Psoas muscle (tissue), 8 donors: ENCODE data around the gene SYT4. TPM values are rescaled to one million over a fixed set of nuclear protein-coding genes. Genes with fewer than 3 reads are reported as not detected.
A peak's percentile ranks its signal among the peaks of the same experiment; 100 is the strongest.

Experiments
- ATAC-seq, 4 donors: fragments of 200-7000 bp; cut with Tn5 transposase; one replicate each; pipeline ENCODE4 v1.9.1; 2020; ENCODE audit warnings: moderate library complexity in 3 of 4, mild to moderate bottlenecking in 2 of 4
- DNase-seq, 2 donors: peaks; one replicate each; pipeline ENCODE4 v3.0.0-alpha.2; 2020
- H3K27ac ChIP-seq: fragments of 200-600 bp; one replicate; pipeline ENCODE4 v1.8.0; 2022
- H3K27me3 ChIP-seq, 3 donors: fragments of 200-600 bp in 1 of 3; one replicate each; pipeline versions ENCODE4 v1.6.1 to v1.8.0; 2013 to 2022; ENCODE audit warnings: low read length in 2 of 3, mild to moderate bottlenecking in 2 of 3, moderate library complexity in 1 of 3; ENCODE audit not compliant: insufficient read depth in 3 of 3
- H3K36me3 ChIP-seq, 2 donors: fragments of 200-600 bp in 1 of 2; one replicate each; pipeline versions ENCODE4 v1.6.1 to v1.8.0; 2013 to 2022; ENCODE audit warnings: low read depth in 1 of 2, mild to moderate bottlenecking in 1 of 2, moderate library complexity in 1 of 2; ENCODE audit not compliant: insufficient read depth in 1 of 2
- H3K4me1 ChIP-seq: fragments of 200-600 bp; one replicate; pipeline ENCODE4 v1.8.0; 2022
- H3K4me3 ChIP-seq: fragments of 200-600 bp; one replicate; pipeline ENCODE4 v1.8.0; 2022; ENCODE audit warnings: mild to moderate bottlenecking
- H3K9me3 ChIP-seq: fragments of 200-600 bp; one replicate; pipeline ENCODE4 v1.8.0; 2022
- CTCF ChIP-seq: fragments of 200-600 bp; IDR thresholded peaks from one replicate; pipeline ENCODE4 v1.8.0; 2022; ENCODE audit warnings: antibody characterized with exemption
- WGBS, 3 donors: extraction: QIAGEN DNeasy Blood & Tissue Kit; methylation state at CpG; one replicate each; pipeline versions ENCODE4 v1.1.6 to v1.1.7; 2013; 5-methylcytosine and 5-hydroxymethylcytosine counted together
- intact Hi-C, 2 donors: fragments of 100-400 bp; cut with DNase I; formaldehyde crosslinking; loops; one replicate each; pipeline versions ENCODE4 v1.11.0 to v1.14.2; 2022
- long read RNA-seq, 2 donors: library from polyadenylated mRNA; unstranded; transcript quantifications; one replicate each; pipeline ENCODE4 v2.0.0, GENCODE V29; 2021
- polyA plus RNA-seq, 3 donors: library from polyadenylated mRNA; stranded (reverse); fragments of 200-250 nt; gene quantifications; one replicate each; pipeline ENCODE4 v1.2.3, GENCODE V29; 2013
- total RNA-seq, 4 donors: library from RNA; stranded (reverse); fragmentation: NEBNext Ultra II Directional in 2 of 4; extraction: Animal tissue kit (Norgen Biotek cat#: 25700) in 2 of 4; gene quantifications; one replicate each; pipeline versions ENCODE4 v1.2.1 to v1.2.4, GENCODE V29; 2021 to 2023
- donor health status: healthy with polysubstance abuse.
- donor health status: DM: no; HTN: no; CAD: no; lungs with moderate emphysema.
- donor health status: Bipolar disorder and iron deficiency.
- donor health status: healthy.
- donor health status: DM: yes; HTN: yes; CAD: no.
- donor health status: DM: no; HTN: no; CAD: no.
- donor health status: DM: no; HTN: no; CAD: no.
- donor health status: DM: yes; HTN: yes; CAD: no.

Gene SYT4, protein sequence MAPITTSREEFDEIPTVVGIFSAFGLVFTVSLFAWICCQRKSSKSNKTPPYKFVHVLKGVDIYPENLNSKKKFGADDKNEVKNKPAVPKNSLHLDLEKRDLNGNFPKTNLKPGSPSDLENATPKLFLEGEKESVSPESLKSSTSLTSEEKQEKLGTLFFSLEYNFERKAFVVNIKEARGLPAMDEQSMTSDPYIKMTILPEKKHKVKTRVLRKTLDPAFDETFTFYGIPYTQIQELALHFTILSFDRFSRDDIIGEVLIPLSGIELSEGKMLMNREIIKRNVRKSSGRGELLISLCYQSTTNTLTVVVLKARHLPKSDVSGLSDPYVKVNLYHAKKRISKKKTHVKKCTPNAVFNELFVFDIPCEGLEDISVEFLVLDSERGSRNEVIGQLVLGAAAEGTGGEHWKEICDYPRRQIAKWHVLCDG
- total RNA-seq, result not detected
- under 1 TPM in 1 of 3 donors, not detected in 2; 0.05 TPM for polyA plus RNA-seq
- long read RNA-seq, donor 1, result 0 reads
- long read RNA-seq, donor 2, result 0 reads

DNA sequence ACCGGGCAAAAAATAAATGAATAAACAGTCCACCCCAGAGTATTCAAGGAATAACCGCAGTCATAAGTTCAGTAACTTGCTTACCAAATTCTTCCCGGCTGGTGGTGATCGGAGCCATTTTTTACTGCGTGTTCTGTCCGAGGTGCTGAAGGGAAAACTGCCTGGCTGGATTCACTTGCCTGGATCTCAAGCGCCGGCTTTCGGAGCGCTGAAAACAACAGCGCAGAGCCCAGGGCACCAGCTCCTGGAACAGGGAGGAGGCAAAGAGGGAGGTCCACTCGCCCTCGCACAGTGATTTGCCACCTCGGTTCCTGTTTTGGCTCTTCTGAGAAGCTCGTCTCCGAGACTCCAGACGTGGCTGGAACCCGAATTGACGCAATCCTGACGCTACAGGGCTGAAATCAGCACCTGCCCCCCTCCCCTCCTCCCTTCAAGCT lies at the start of gene SYT4:
Gene SYT4, minus strand, starts transcription at position 327 of the 437 bp plus-strand sequence. Its CDS starts 209 bp downstream, at position 118.
- no peaks in the 10 kb centered on the region for H3K9me3 ChIP-seq
- no peak within 1 kb of the TSS for H3K4me3 ChIP-seq
- 1 to 2% (median 1%) methylated on average over 20 of the region's 20 CpGs for WGBS, 3 donors
- no peaks in the 10 kb centered on the region for H3K36me3 ChIP-seq
- ATAC-seq (no peak), DNase-seq (peak in 1 of 2 donors; percentile 16)
- no peaks in the 10 kb centered on the region for H3K4me1 ChIP-seq
- intact Hi-C loops, result loop anchor here (10.0 kb wide), 2 partner anchors 682 to 1162 kb away; no protein-coding TSS in a partner anchor
- no peak for TF ChIP-seq CTCF
- H3K27me3 ChIP-seq, result no peaks in the 10 kb centered on the region
- no peak within 1 kb of the TSS for H3K27ac ChIP-seq

DNA sequence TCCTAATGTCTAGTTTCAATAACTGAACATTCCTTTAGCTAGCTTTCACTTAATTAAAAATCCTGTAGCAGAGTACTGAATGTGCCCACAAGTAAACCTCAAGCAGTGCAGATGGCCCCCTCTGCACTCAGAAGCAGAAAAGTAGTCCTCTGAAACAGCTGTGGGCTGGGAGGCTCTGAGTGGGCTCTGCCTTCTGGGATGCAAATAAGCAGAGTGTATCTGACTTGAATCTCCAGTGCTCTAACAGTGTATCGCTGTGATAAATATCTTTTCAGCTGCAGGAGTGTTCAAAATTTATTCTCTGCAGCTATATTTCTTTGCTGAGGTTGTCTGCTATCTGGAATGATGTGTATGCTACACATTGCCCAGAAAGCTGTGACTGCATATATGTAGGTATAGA lies 44.8 kb upstream of the SYT4 start:
- H3K9me3 ChIP-seq, result no peaks in the 10 kb centered on the region
- no peaks in the 10 kb centered on the region for H3K27me3 ChIP-seq
- H3K36me3 ChIP-seq, result no peaks in the 10 kb centered on the region
- no peak for TF ChIP-seq CTCF
- H3K4me3 ChIP-seq, result no peak overlapping the region
- no peak for ATAC-seq
- 90 to 92% (median 91%) methylated on average over 1 of the region's 1 CpG for WGBS, 3 donors
- intact Hi-C loops, result no loop called here
- no peak overlapping the region for H3K27ac ChIP-seq
- no peak for DNase-seq
- no peaks in the 10 kb centered on the region for H3K4me1 ChIP-seq

GRCh38 chr18:43314941-43315340 lies 37.7 kb upstream of the SYT4 start:
- no peak for TF ChIP-seq CTCF
- intact Hi-C loops, result no loop called here
- DNase-seq (no peak), ATAC-seq (no peak)
- Histone ChIP-seq H3K27me3 (no peaks in the 10 kb centered on the region), H3K9me3 (no peaks in the 10 kb centered on the region), H3K4me3 (no peak overlapping the region), H3K4me1 (no peaks in the 10 kb centered on the region), H3K27ac (no peak overlapping the region), H3K36me3 (no peaks in the 10 kb centered on the region)
- WGBS, 3 donors, result 60 to 73% (median 69%) methylated on average over 3 of the region's 3 CpGs

GRCh38 chr18:43312891-43313290 lies 35.6 kb upstream of the SYT4 start:
- DNase-seq, result no peak
- intact Hi-C loops, result no loop called here
- no peaks in the 10 kb centered on the region for H3K36me3 ChIP-seq
- no peaks in the 10 kb centered on the region for H3K27me3 ChIP-seq
- no peaks in the 10 kb centered on the region for H3K4me1 ChIP-seq
- H3K9me3 ChIP-seq, result no peaks in the 10 kb centered on the region
- H3K27ac ChIP-seq, result no peak overlapping the region
- TF ChIP-seq CTCF, result no peak
- no peak overlapping the region for H3K4me3 ChIP-seq
- 83 to 93% (median 85%) methylated on average over 1 of the region's 1 CpG for WGBS, 3 donors
- no peak for ATAC-seq
